SK-N-SH (cell line): ENCODE results near the gene ZBTB5. TPM values are rescaled to one million over a fixed set of nuclear protein-coding genes. Genes with fewer than 3 reads are reported as not detected.

Experiments used
- CTCF ChIA-PET: fragments of 300-600, 350-600 bp; formaldehyde crosslinking; extraction: SDS; loops from one replicate; lab custom pipeline; 2021; lab: Yijun Ruan, JAX
- POLR2A ChIA-PET: fragments of 350-600 bp; sonication (Branson Sonifier 250); formaldehyde crosslinking; extraction: SDS; loops from one replicate; lab custom pipeline; 2020; ENCODE audit warnings: antibody characterized with exemption, inconsistent platforms; lab: Yijun Ruan, JAX
- DNase-seq: peaks from one replicate; pipeline ENCODE4 v3.0.0; 2012
- H2AFZ ChIP-seq: fragments of 200-600 bp; sonication (generic); 2 replicates; pipeline ENCODE4 v1.8.1; 2016; ENCODE audit warnings: antibody characterized with exemption, mild to moderate bottlenecking, low read depth
- H3F3A ChIP-seq: fragments of 200-600 bp; sonication (generic); replicated peaks from 2 replicates; pipeline ENCODE3; 2016; ENCODE audit warnings: antibody characterized with exemption, mild to moderate bottlenecking; ENCODE audit not compliant: insufficient read depth
- H3K27ac ChIP-seq, 2 experiments: fragments of 200-500 bp in 1 of 2; fragments of 200-600 bp in 1 of 2; sonication (Bioruptor generic) in 1 of 2; sonication (generic), shearing (Covaris generic) in 1 of 2; 2 replicates each; pipeline versions ENCODE4 v1.5.1 to v1.6.1; 2014 to 2016; ENCODE audit warnings: low read depth in 2 of 2, inconsistent platforms in 1 of 2, low read length in 1 of 2, mild to moderate bottlenecking in 1 of 2, mixed read lengths in 1 of 2
- H3K27me3 ChIP-seq: fragments of 200-600 bp; sonication (generic), shearing (Covaris generic); 2 replicates; pipeline ENCODE4 v1.6.1; 2016; ENCODE audit warnings: mixed run types; ENCODE audit not compliant: insufficient read depth
- H3K36me3 ChIP-seq, 2 experiments: fragments of 200-500 bp in 1 of 2; fragments of 200-600 bp in 1 of 2; sonication (Bioruptor generic) in 1 of 2; sonication (generic) in 1 of 2; replicated peaks in 1 of 2; 2 replicates each; pipeline versions ENCODE3 to v1.5.1; 2014 to 2016; ENCODE audit warnings: low read length in 1 of 2, mild to moderate bottlenecking in 1 of 2; ENCODE audit not compliant: insufficient read depth in 2 of 2, control insufficient read depth in 1 of 2
- H3K4me1 ChIP-seq, 2 experiments: fragments of 200-500 bp in 1 of 2; fragments of 200-600 bp in 1 of 2; sonication (Bioruptor generic) in 1 of 2; sonication (generic), shearing (Covaris generic) in 1 of 2; 2 replicates each; pipeline versions ENCODE4 v1.5.1 to v1.6.1; 2014 to 2016; ENCODE audit warnings: low read depth in 1 of 2, low read length in 1 of 2, mixed run types in 1 of 2; ENCODE audit not compliant: insufficient read depth in 2 of 2, control insufficient read depth in 1 of 2
- H3K4me2 ChIP-seq: fragments of 200-600 bp; sonication (generic), shearing (Covaris generic); 2 replicates; pipeline ENCODE4 v1.6.1; 2017; ENCODE audit warnings: mixed run types
- H3K4me3 ChIP-seq, 2 experiments: fragments of 200-500 bp in 1 of 2; fragments of 200-600 bp in 1 of 2; sonication (Bioruptor generic) in 1 of 2; sonication (generic), shearing (Covaris generic) in 1 of 2; 2 replicates each; pipeline versions ENCODE4 v1.5.1 to v1.8.1; 2014 to 2016; ENCODE audit warnings: low read depth in 2 of 2, inconsistent platforms in 1 of 2, low read length in 1 of 2, mild to moderate bottlenecking in 1 of 2, mixed read lengths in 1 of 2, moderate library complexity in 1 of 2
- H3K79me2 ChIP-seq: fragments of 200-600 bp; sonication (generic); 2 replicates; pipeline ENCODE4 v1.8.1; 2017; ENCODE audit warnings: mild to moderate bottlenecking; ENCODE audit not compliant: insufficient read depth
- H3K9ac ChIP-seq: fragments of 200-600 bp; sonication (generic); 2 replicates; pipeline ENCODE4 v1.6.1; 2017; ENCODE audit warnings: mixed run types
- H3K9me2 ChIP-seq: fragments of 200-600 bp; sonication (generic); 2 replicates; pipeline ENCODE4 v1.6.1; 2017; ENCODE audit warnings: mixed run types
- H3K9me3 ChIP-seq: fragments of 200-600 bp; sonication (generic); 2 replicates; pipeline ENCODE4 v1.6.1; 2017; ENCODE audit warnings: mixed run types, mild to moderate bottlenecking, moderate library complexity
- H4K20me1 ChIP-seq: fragments of 200-600 bp; sonication (generic); 2 replicates; pipeline ENCODE4 v1.6.1; 2017; ENCODE audit warnings: mild to moderate bottlenecking, mixed run types; ENCODE audit not compliant: insufficient read depth
- CHD2 ChIP-seq: fragments of 150-350 bp; IDR thresholded peaks from 2 replicates; pipeline ENCODE4 v1.6.1; 2018; ENCODE audit warnings: low read length; ENCODE audit not compliant: partially characterized antibody
- CTCF ChIP-seq: fragments of 200-600 bp; sonication (generic); IDR thresholded peaks from 2 replicates; pipeline ENCODE4 v1.6.1; 2017; ENCODE audit warnings: antibody characterized with exemption, mild to moderate bottlenecking, moderate library complexity
- EZH2phosphoT487 ChIP-seq: fragments of 200-600 bp; sonication (generic); IDR thresholded peaks from 2 replicates; pipeline ENCODE4 v1.6.1; 2017; ENCODE audit warnings: low read depth, mixed run types, mild to moderate bottlenecking, antibody characterized with exemption, moderate library complexity, borderline replicate concordance
- FOXJ3 ChIP-seq: sonication (generic); formaldehyde crosslinking; IDR thresholded peaks from 2 replicates; pipeline ENCODE4 v1.5.1; 2020; ENCODE audit warnings: mild to moderate bottlenecking, missing genetic modification reagents
- FOXM1 ChIP-seq: IDR thresholded peaks from 2 replicates; pipeline ENCODE4 v1.4.0; 2012; ENCODE audit warnings: low read depth, mild to moderate bottlenecking
- MAX ChIP-seq: IDR thresholded peaks from 2 replicates; pipeline ENCODE4 v1.4.0; 2012; ENCODE audit warnings: low read depth
- MEF2A ChIP-seq: IDR thresholded peaks from 2 replicates; pipeline ENCODE4 v1.4.0; 2012; ENCODE audit warnings: low read depth, borderline replicate concordance
- MXI1 ChIP-seq: IDR thresholded peaks from 2 replicates; pipeline ENCODE4 v1.6.1; 2012; ENCODE audit warnings: mild to moderate bottlenecking, low read depth, low read length, improper control_type of control experiment
- PBX3 ChIP-seq: IDR thresholded peaks from 2 replicates; pipeline ENCODE4; 2012
- POLR2AphosphoS5 ChIP-seq: IDR thresholded peaks from 2 replicates; pipeline ENCODE4 v1.6.1; 2012; ENCODE audit warnings: low read depth, low read length
- RFX5 ChIP-seq: IDR thresholded peaks from 2 replicates; pipeline ENCODE4 v1.6.1; 2012; ENCODE audit warnings: mild to moderate bottlenecking, improper control_type of control experiment, low read length
- SIN3A ChIP-seq: IDR thresholded peaks from 2 replicates; pipeline ENCODE4 v1.6.1; 2012; ENCODE audit warnings: low read depth, mild to moderate bottlenecking, low read length, moderate library complexity, borderline replicate concordance
- TAF1 ChIP-seq: IDR thresholded peaks from 2 replicates; pipeline ENCODE4 v1.6.1; 2012; ENCODE audit warnings: low read depth, mild to moderate bottlenecking, low read length, moderate library complexity, borderline replicate concordance
- TCF12 ChIP-seq: IDR thresholded peaks from 2 replicates; pipeline ENCODE4 v1.4.0; 2012
- TEAD4 ChIP-seq: IDR thresholded peaks from 2 replicates; pipeline ENCODE4 v1.4.0; 2012; ENCODE audit warnings: mild to moderate bottlenecking, borderline replicate concordance; ENCODE audit not compliant: insufficient read depth
- USF1 ChIP-seq: IDR thresholded peaks from 2 replicates; pipeline ENCODE4 v1.4.0; 2012; ENCODE audit warnings: low read depth, borderline replicate concordance
- ZBTB33 ChIP-seq: IDR thresholded peaks from 2 replicates; pipeline ENCODE4 v1.4.0; 2012; ENCODE audit warnings: low read depth, borderline replicate concordance
- WGBS: methylation state at CpG from one replicate; pipeline ENCODE4 v1.1.6; 2017; ENCODE audit warnings: low lambda C conversion rate; 5-methylcytosine and 5-hydroxymethylcytosine counted together
- polyA plus RNA-seq, 3 experiments: library from polyadenylated mRNA; depleted of rRNA; stranded (reverse); fragments of >200 nt; gene quantifications; 2 replicates each; pipeline ENCODE4 v1.2.3, GENCODE V29; 2012

Gene ZBTB5
- polyA plus RNA-seq, 1 of the 3 experiments (the other 2 are of a cell fraction) = 6.3 TPM

GRCh38 chr9:37509536-37509935 lies 44.3 kb upstream of the ZBTB5 start:
- H3K9me2 ChIP-seq = no peaks in the 10 kb centered on the region
- CTCF ChIA-PET = interaction anchor here (0.7 to 1.0 kb wide), 3 partner anchors 8 to 85 kb away, joined by 3 to 4 read pairs (median 4); no protein-coding TSS in a partner anchor
- H3K9ac ChIP-seq = no peak overlapping the region
- 97% methylated on average over 7 of the region's 7 CpGs for WGBS
- H3F3A ChIP-seq = peaks cover 2% of the 10 kb centered on the region
- H3K4me2 ChIP-seq = no peak overlapping the region
- no peaks in the 10 kb centered on the region for H3K9me3 ChIP-seq
- no peaks in the 10 kb centered on the region for H3K79me2 ChIP-seq
- POLR2A ChIA-PET = interaction anchor here (1.1 kb wide), 2 partner anchors 24 to 82 kb away, joined by 3 to 4 read pairs; partner anchors contain the start of gene POLR1E
- no peak for TF ChIP-seq RFX5
- TF ChIP-seq MEF2A = no peak
- TF ChIP-seq TCF12 = no peak
- TF ChIP-seq, all 33 proteins: peak for 0
- H4K20me1 ChIP-seq = no peaks in the 10 kb centered on the region
- H3K36me3 ChIP-seq = peaks cover 0 to 28% of the 10 kb centered on the region in 2 experiments
- H3K4me3 ChIP-seq = no peak overlapping the region
- H3K4me1 ChIP-seq = no peaks in the 10 kb centered on the region
- no peak overlapping the region for H2AFZ ChIP-seq
- no peak for DNase-seq
- H3K27ac ChIP-seq = no peak overlapping the region
- H3K27me3 ChIP-seq = no peaks in the 10 kb centered on the region

GRCh38 chr9:37508834-37509206 lies 43.6 kb upstream of the ZBTB5 start:
- Histone ChIP-seq H3K4me3 (no peak overlapping the region), H3K79me2 (no peaks in the 10 kb centered on the region), H4K20me1 (no peaks in the 10 kb centered on the region), H3K4me1 (no peaks in the 10 kb centered on the region), H3K9ac (no peak overlapping the region), H3K9me3 (no peaks in the 10 kb centered on the region), H3K27me3 (no peaks in the 10 kb centered on the region), H3K36me3 (peaks cover 0 to 31% of the 10 kb centered on the region in 2 experiments), H3K4me2 (no peak overlapping the region), H3K9me2 (no peaks in the 10 kb centered on the region), H3F3A (peaks cover 2% of the 10 kb centered on the region), H3K27ac (no peak overlapping the region), H2AFZ (no peak overlapping the region)
- DNase-seq = no peak
- POLR2A ChIA-PET = interaction anchor here (0.6 to 1.1 kb wide), 3 partner anchors 23 to 83 kb away, joined by 3 to 4 read pairs (median 3); partner anchors contain the start of gene POLR1E
- no peak for TF ChIP-seq MXI1
- no peak for TF ChIP-seq PBX3
- TF ChIP-seq CTCF = no peak
- no peak for TF ChIP-seq TEAD4
- no peak for TF ChIP-seq ZBTB33
- no peak for TF ChIP-seq SIN3A
- TF ChIP-seq MAX = no peak
- TF ChIP-seq MEF2A = no peak
- no peak for TF ChIP-seq CHD2
- TF ChIP-seq EZH2phosphoT487 = no peak
- no peak for TF ChIP-seq TAF1
- TF ChIP-seq FOXJ3 (CRISPR knock-in tag) = no peak
- TF ChIP-seq USF1 = no peak
- TF ChIP-seq POLR2AphosphoS5 = no peak
- TF ChIP-seq FOXM1 = no peak
- 95% methylated on average over 3 of the region's 3 CpGs for WGBS
- CTCF ChIA-PET = interaction anchor here (0.7 to 1.0 kb wide), 4 partner anchors 9 to 86 kb away, joined by 3 to 4 read pairs (median 4); no protein-coding TSS in a partner anchor
